HG02973 (cell line): Measurements from ENCODE around the gene ABCC4.

Experiments
- ATAC-seq: cut with Tn5 transposase; IDR thresholded peaks from one replicate; pipeline ENCODE4 v1.9.1; 2021; ENCODE audit warnings: moderate library complexity; ENCODE audit not compliant: unreplicated experiment

The ABCC4 gene

GRCh38 chr13:95019886-95020285 lies 281.4 kb downstream of the ABCC4 start:
- no peak for ATAC-seq

- ATAC-seq = no peak
Observed at GRCh38 chr13:95007322-95007721, 293.9 kb downstream of the ABCC4 start.

- ATAC-seq = no peak
Observed at GRCh38 chr13:95005300-95005699, 296.0 kb downstream of the ABCC4 start.

- ATAC-seq = no peak
Observed at GRCh38 chr13:95003019-95003813, 298.0 kb downstream of the ABCC4 start.

- no peak for ATAC-seq
Observed at GRCh38 chr13:95002126-95002525, 299.1 kb downstream of the ABCC4 start.

GRCh38 chr13:94999871-95000270 lies 301.4 kb downstream of the ABCC4 start:
- ATAC-seq = no peak

GRCh38 chr13:94997126-94997525 lies 304.1 kb downstream of the ABCC4 start:
- ATAC-seq = no peak

GRCh38 chr13:94996445-94996844 lies 304.8 kb downstream of the ABCC4 start:
- ATAC-seq = no peak

GRCh38 chr13:94994506-94994905 lies 306.7 kb downstream of the ABCC4 start:
- no peak for ATAC-seq

GRCh38 chr13:94993616-94994015 lies 307.6 kb downstream of the ABCC4 start:
- no peak for ATAC-seq

- ATAC-seq = no peak
Observed at GRCh38 chr13:94992036-94992960, 309.0 kb downstream of the ABCC4 start.

GRCh38 chr13:94988654-94989053 lies 312.6 kb downstream of the ABCC4 start:
- no peak for ATAC-seq

GRCh38 chr13:94987869-94988268 lies 313.4 kb downstream of the ABCC4 start:
- no peak for ATAC-seq

GRCh38 chr13:94987081-94987480 lies 314.2 kb downstream of the ABCC4 start:
- no peak for ATAC-seq

- ATAC-seq = no peak
Observed at GRCh38 chr13:94984958-94985357, 316.3 kb downstream of the ABCC4 start.

GRCh38 chr13:94978516-94978915 lies 322.7 kb downstream of the ABCC4 start:
- ATAC-seq = no peak

- ATAC-seq = no peak
Observed at GRCh38 chr13:94974015-94974951, 327.0 kb downstream of the ABCC4 start.

- no peak for ATAC-seq
Observed at GRCh38 chr13:94972262-94972661, 329.0 kb downstream of the ABCC4 start.
